Right cardiac atrium (tissue), 5 donors: ENCODE data around the gene HES4. TPM values are rescaled to one million over a fixed set of nuclear protein-coding genes. Genes with fewer than 3 reads are reported as not detected.

ENCODE experiments used
- ATAC-seq, 2 donors: fragments of 200-7000 bp; cut with Tn5 transposase; one replicate each; pipeline versions ENCODE4 v1.8.0 to v1.9.1; 2020; ENCODE audit warnings: moderate library complexity in 2 of 2, mild to moderate bottlenecking in 1 of 2
- DNase-seq, 3 donors: peaks; one replicate each; pipeline ENCODE4 v3.0.0-alpha.2; 2020
- H3K27ac ChIP-seq: one replicate; pipeline ENCODE4 v1.5.1; 2013; ENCODE audit warnings: mild to moderate bottlenecking, low read length, control low read depth, moderate library complexity
- H3K27me3 ChIP-seq: one replicate; pipeline ENCODE4 v1.6.1; 2013; ENCODE audit not compliant: control insufficient read depth, insufficient read depth
- H3K4me1 ChIP-seq: one replicate; pipeline ENCODE4 v1.6.1; 2013; ENCODE audit warnings: low read length; ENCODE audit not compliant: control insufficient read depth, insufficient read depth
- H3K4me3 ChIP-seq: one replicate; pipeline ENCODE4 v1.5.1; 2013; ENCODE audit warnings: low read length, control low read depth
- H3K9me3 ChIP-seq: one replicate; pipeline ENCODE4 v1.6.1; 2013; ENCODE audit warnings: low read length; ENCODE audit not compliant: control insufficient read depth
- WGBS: extraction: QIAGEN DNeasy Blood & Tissue Kit; methylation state at CpG from one replicate; pipeline ENCODE4 v1.1.7; 2013; 5-methylcytosine and 5-hydroxymethylcytosine counted together
- intact Hi-C, 4 donors: fragments of 100-400 bp; cut with DNase I; formaldehyde crosslinking; loops; one replicate each; pipeline versions ENCODE4 v1.11.0 to v1.14.0; 2022 to 2023
- polyA plus RNA-seq: library from polyadenylated mRNA; stranded (reverse); fragments of 200-250 nt; gene quantifications from one replicate; pipeline ENCODE4 v1.2.3, GENCODE V29; 2013
- total RNA-seq, 4 donors: library from RNA; stranded (reverse); fragmentation: NEBNext Ultra II Directional; extraction: Animal tissue kit (Norgen Biotek cat#: 25700); gene quantifications; one replicate each; pipeline ENCODE4 v1.2.1, GENCODE V29; 2021
- donor health status: healthy with polysubstance abuse.
- donor health status: DM: no; HTN: yes; CAD: no.
- donor health status: DM: no; HTN: no; CAD: no.
- donor health status: DM: no; HTN: yes; CAD: no; lungs with severe emphysema.
- donor health status: DM: yes; HTN: yes; CAD: no.

The HES4 gene
- total and polyA plus RNA-seq, 5 donors = 25.7 to 62.5 (median 38.2) TPM

- Histone ChIP-seq H3K27ac (no peak overlapping the region), H3K4me3 (no peak overlapping the region), H3K27me3 (no peaks in the 10 kb centered on the region), H3K4me1 (no peaks in the 10 kb centered on the region), H3K9me3 (no peaks in the 10 kb centered on the region)
- ATAC-seq = no peak
- intact Hi-C loops = no loop called here
- WGBS = 86% methylated on average over 10 of the region's 10 CpGs
- DNase-seq = no peak
Observed at GRCh38 chr1:1042835-1043234, 42.9 kb upstream of the HES4 start.

GRCh38 chr1:1041873-1042272 lies 42.0 kb upstream of the HES4 start:
- 93% methylated on average over 25 of the region's 25 CpGs for WGBS
- Histone ChIP-seq H3K9me3 (no peaks in the 10 kb centered on the region), H3K4me1 (no peaks in the 10 kb centered on the region), H3K27ac (no peak overlapping the region), H3K27me3 (no peaks in the 10 kb centered on the region), H3K4me3 (no peak overlapping the region)
- intact Hi-C loops = no loop called here
- no peak for ATAC-seq
- DNase-seq = no peak

GRCh38 chr1:1041092-1041523 lies 41.2 kb upstream of the HES4 start:
- no peak overlapping the region for H3K27ac ChIP-seq
- intact Hi-C loops = no loop called here
- H3K9me3 ChIP-seq = no peaks in the 10 kb centered on the region
- WGBS = 61% methylated on average over 52 of the region's 60 CpGs
- H3K4me1 ChIP-seq = no peaks in the 10 kb centered on the region
- H3K4me3 ChIP-seq = no peak overlapping the region
- peak in 1 of 2 donors; percentile 5 for ATAC-seq
- peak in 1 of 3 donors; percentile 74 for DNase-seq
- no peaks in the 10 kb centered on the region for H3K27me3 ChIP-seq

GRCh38 chr1:1040004-1040991 lies 40.4 kb upstream of the HES4 start:
- no peaks in the 10 kb centered on the region for H3K27me3 ChIP-seq
- H3K9me3 ChIP-seq = no peaks in the 10 kb centered on the region
- no peaks in the 10 kb centered on the region for H3K4me1 ChIP-seq
- ATAC-seq = peak; percentile 78 to 81
- DNase-seq = peak; percentile 72 to 89 (median 88)
- peak overlapping the region; percentile 4 for H3K4me3 ChIP-seq
- WGBS = 6% methylated on average over 99 of the region's 99 CpGs
- H3K27ac ChIP-seq = no peak overlapping the region
- intact Hi-C loops = no loop called here

- H3K4me3 ChIP-seq = no peak overlapping the region
- no peak overlapping the region for H3K27ac ChIP-seq
- no peak for ATAC-seq
- 47% methylated on average over 17 of the region's 17 CpGs for WGBS
- intact Hi-C loops = no loop called here
- no peaks in the 10 kb centered on the region for H3K4me1 ChIP-seq
- no peak for DNase-seq
- H3K9me3 ChIP-seq = no peaks in the 10 kb centered on the region
- H3K27me3 ChIP-seq = no peaks in the 10 kb centered on the region
Observed at GRCh38 chr1:1039145-1039910, 39.4 kb upstream of the HES4 start.

GRCh38 chr1:1038694-1039093 lies 38.8 kb upstream of the HES4 start:
- Histone ChIP-seq H3K27ac (no peak overlapping the region), H3K27me3 (no peaks in the 10 kb centered on the region), H3K9me3 (no peaks in the 10 kb centered on the region), H3K4me1 (no peaks in the 10 kb centered on the region), H3K4me3 (no peak overlapping the region)
- no peak for ATAC-seq
- intact Hi-C loops = no loop called here
- 86% methylated on average over 6 of the region's 6 CpGs for WGBS
- no peak for DNase-seq

GRCh38 chr1:1037366-1038327 lies 37.8 kb upstream of the HES4 start:
- H3K4me1 ChIP-seq = no peaks in the 10 kb centered on the region
- no peak overlapping the region for H3K4me3 ChIP-seq
- 86% methylated on average over 30 of the region's 30 CpGs for whole genome bisulfite sequencing
- DNase-seq (no peak), ATAC-seq (no peak)
- no peaks in the 10 kb centered on the region for H3K9me3 ChIP-seq
- H3K27ac ChIP-seq = no peak overlapping the region
- intact Hi-C loops = no loop called here
- H3K27me3 ChIP-seq = no peaks in the 10 kb centered on the region

- Histone ChIP-seq H3K27ac (no peak overlapping the region), H3K4me1 (no peaks in the 10 kb centered on the region), H3K4me3 (no peak overlapping the region), H3K27me3 (no peaks in the 10 kb centered on the region), H3K9me3 (no peaks in the 10 kb centered on the region)
- intact Hi-C loops = no loop called here
- 94% methylated on average over 19 of the region's 19 CpGs for WGBS
- DNase-seq = no peak
- no peak for ATAC-seq
Observed at GRCh38 chr1:1035291-1035943, 35.5 kb upstream of the HES4 start.

GRCh38 chr1:1034439-1034781 lies 34.5 kb upstream of the HES4 start:
- 62% methylated on average over 30 of the region's 30 CpGs for WGBS
- DNase-seq (peak in 1 of 3 donors; percentile 59), ATAC-seq (no peak)
- Histone ChIP-seq H3K27me3 (no peaks in the 10 kb centered on the region), H3K27ac (no peak overlapping the region), H3K4me1 (no peaks in the 10 kb centered on the region), H3K4me3 (peak overlapping the region; percentile 46), H3K9me3 (no peaks in the 10 kb centered on the region)
- intact Hi-C loops = no loop called here

GRCh38 chr1:1033731-1034438 lies 34.0 kb upstream of the HES4 start:
- peak overlapping the region; percentile 46 for H3K4me3 ChIP-seq
- no peaks in the 10 kb centered on the region for H3K4me1 ChIP-seq
- intact Hi-C loops = no loop called here
- H3K27ac ChIP-seq = no peak overlapping the region
- no peaks in the 10 kb centered on the region for H3K27me3 ChIP-seq
- ATAC-seq (no peak), DNase-seq (no peak)
- WGBS = 29% methylated on average over 71 of the region's 71 CpGs
- H3K9me3 ChIP-seq = no peaks in the 10 kb centered on the region
